HG02970 (cell line): ENCODE measurements around the gene BIN1.

Experiments
- ATAC-seq: cut with Tn5 transposase; IDR thresholded peaks from one replicate; pipeline ENCODE4 v1.9.1; 2021; ENCODE audit warnings: mild to moderate bottlenecking, moderate library complexity, moderate number of reproducible peaks; ENCODE audit not compliant: unreplicated experiment, low FRiP score

BIN1 gene

DNA sequence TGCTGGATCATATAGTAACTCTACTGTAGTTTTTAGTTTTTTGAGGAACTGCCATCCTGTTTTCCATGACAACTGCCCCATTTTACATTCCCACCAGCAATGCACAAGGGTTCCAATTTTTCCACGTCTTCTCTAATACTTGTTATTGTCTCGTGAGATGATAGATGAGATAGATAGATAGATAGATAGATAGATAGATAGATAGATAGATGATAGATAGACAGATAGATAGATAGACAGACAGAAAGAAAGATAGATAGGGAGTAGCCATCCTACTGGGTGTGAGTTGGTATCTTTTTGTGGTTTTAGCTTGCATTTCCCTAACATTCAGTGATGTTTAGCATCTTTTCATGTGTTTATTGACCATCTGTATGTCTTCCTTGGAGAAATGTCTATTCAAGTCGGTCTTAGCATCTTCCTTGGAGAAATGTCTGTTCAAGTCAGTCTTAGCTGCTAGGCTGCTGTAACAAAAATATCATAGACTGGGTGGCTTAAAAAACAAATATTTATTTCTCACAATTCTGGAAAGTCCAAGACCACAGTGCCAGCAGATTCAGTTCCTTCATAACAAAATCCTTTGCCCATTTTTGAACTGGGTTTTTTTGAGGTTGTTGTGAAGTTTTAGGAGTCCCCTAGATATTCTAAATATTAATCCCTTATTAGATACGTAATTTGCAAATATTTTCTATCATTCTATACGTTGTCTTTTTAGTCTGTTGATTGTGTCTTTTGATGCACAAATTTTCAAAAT is 98.5 kb downstream of the BIN1 start:
- ATAC-seq: no peak

DNA sequence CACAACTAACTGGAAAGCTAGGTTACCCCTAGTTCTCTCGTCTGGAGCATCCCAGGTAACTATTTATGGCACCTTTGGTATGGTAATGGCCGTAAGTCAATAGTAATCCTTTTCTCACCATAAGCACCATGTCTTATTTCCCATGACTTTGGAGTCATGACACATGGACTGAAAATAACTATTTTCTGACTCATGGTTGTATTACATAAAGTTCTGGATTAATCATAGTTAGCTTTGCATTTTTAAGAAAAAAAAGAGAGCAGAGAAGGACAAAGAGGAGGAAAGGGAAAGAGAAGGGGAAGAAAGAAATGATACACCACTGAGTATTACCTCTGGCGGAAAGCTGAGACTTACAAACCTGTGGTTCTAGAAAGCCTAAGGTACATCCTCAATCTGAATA is 99.3 kb downstream of the BIN1 start:
- no peak for ATAC-seq

DNA sequence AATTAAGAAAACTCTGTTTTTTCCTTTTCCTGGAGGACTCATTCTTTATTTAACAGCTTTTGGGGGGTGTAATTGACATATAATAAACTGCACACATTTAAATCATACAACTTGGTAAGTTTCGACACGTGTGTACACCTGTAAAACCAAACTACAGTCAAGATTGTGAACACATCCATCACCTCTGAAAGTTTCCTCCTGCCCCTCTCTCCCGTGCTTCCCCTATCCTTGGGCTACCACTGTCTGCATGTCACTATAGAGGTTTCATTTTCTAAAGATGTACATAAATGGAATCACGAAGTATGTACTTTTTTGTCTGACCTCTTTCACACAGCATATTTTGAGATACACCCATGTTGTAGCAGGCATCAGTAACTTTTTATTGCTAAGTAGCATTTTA is 100.0 kb downstream of the BIN1 start:
- ATAC-seq: no peak

DNA sequence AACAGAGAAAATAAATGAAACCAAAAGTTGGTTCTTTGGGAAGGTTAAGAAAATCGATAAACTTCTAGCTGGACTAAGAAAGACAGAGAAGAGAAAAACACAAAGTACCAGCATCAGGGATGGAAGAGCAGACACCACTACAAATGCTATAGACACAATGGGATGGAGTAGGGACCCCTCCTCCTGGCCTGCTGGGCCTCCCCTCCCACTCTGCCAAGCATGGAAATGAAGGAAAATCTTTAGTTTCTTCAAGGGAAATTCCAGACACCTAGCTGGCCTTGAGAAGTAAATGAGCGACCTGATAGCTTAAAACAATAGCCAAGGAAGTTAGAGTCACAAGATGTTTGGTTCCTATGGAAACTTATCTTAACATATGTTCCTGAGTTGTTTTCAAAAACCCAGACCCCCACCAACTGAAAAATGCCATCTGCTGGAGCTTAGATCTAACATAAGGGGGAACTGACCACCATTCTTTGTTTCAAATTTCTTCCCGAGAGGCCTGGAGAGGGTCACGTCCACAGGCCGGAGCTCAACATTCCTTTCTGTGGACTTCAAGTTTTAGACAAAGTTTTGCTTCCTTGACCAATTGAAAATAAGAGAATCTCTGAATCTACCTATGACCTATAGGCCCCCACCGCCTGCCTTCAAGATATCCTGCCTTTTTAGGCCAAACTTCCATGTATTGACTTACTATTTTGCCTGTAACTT is 101.9 kb downstream of the BIN1 start:
- no peak for ATAC-seq

DNA sequence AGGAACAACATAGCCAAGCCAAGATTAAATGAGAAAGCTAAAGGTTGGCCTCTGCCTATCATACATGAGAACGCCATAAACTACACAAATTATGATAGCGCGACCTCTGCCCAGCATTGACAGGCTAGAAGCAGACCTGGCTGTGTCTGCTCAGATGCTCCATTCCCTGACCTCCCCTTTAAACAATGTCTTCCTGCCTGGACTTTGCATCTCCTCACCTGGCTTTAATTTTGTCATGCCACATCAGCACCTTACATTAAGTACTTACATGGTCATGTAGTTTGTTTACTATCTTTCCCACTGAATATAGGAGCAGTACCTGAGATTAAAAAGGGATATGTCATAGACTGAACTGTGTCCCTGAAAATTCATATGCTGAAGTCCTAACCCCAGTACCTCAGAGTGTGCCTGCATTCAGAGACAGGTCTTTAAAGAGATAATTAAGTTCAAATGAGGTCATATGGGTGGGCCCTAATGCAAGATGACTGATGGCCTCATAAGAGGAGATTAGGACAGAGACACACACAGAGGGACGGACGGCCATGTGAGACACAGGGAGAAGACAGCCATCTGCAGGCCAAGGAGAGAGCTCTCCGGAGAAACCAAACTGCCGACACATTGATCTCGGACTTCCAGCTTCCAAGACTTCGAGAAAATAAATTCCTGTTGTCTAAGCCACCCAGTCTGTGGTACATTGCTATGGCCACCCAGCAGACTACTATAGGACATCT is 103.7 kb downstream of the BIN1 start:
- no peak for ATAC-seq

DNA sequence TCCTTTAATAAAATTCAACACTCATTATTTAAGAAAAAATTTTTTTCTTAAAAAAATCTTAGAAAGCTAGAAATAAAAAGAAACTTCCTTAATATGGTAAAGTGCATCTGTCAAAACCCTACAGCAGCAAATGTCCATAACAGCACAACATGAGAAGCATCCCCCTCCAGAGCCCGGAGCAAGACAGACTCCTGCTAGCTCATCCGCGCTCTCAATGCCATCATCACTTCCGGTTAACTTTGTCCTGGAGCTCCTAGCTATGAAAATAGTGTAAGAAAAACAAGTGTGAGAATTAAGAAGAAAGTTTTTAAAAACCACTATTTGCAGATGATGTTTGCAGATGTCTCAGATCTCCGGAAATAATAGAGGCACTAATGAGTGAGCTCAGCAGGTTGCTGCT is 105.2 kb downstream of the BIN1 start:
- ATAC-seq: no peak

DNA sequence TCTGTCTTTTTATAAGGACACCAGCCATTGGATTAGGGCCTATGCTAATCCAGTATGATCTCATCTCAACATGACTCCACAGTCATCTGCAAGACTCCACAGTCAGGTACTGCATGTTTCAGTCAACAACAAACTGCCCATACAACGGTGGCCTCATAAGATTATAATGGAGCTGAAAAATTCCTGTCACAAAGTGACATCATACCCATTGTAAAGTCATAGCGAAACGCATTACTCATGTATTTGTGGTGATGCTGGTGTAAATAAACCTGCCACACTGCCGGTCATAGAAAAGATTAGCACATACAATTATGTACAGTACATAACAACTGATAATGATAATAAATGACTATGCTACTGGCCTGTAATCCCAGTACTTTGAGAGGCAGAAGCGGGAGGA is 106.0 kb downstream of the BIN1 start:
- no peak for ATAC-seq

DNA sequence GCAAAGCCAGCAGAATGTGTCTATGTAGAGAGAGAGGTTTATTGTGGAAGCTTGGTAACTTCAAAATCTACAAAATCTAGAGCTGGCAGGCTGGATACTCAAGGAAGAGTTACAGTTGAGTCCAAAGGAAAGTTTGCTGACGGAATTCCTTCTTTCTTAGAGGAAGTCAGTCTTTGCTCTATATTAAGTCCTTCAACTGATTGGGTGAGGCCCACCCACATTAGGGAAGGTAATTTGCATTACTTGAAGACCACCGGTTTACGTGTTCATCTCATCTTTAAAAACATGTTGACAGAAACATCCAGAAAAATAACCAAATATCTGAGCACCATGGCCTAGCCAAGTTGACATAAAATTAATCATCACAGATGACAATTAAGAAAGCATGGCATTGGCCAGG is 106.8 kb downstream of the BIN1 start:
- ATAC-seq: no peak

DNA sequence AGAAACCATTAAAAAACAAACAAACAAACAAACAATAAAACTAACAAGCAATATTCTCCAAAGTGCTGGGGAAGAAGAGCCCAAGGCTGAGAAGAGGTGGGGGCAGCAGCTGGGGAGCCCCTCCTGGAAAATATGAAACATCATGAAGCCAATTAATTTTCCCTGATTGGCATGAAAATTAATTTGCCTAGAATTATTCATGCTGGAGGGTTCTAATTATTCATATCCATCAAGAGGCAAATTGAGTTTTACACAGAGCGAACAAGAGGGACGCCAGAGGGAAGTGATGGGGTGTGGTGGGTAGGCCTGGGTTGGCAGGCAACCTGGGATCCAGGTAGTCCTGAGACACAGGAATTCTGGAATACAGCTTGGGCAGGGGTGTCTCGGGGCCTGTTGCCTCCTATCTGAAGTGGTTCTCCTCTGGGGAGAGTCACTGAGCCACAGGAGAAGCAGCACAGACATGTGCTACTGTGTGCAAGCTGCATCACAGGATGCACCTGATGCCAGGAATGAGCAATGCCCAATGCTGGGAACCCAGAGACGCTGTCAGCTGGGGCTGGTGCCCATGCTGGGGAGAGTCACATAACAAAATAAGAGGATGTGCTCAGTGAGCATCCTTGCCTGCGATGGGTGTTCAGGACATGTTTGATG is 107.7 kb downstream of the BIN1 start:
- no peak for ATAC-seq

DNA sequence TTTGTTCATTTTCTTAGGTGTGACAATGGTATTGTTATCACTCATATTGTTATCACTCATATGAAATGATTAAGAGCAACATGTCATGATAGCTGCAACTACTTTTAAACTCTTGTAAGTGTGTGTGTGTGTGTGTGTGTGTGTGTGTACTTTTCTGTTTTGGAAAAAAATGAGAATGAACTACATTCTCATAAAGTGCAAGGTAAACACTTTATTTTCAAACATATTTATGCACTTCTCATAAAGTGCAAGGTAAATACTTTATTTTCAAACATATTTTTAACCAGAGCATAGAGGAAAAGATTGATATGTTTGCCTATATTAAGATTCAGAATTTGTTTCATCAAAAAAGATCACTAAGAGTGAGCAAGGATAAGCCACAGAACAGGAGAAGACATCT is 108.5 kb downstream of the BIN1 start:
- no peak for ATAC-seq
